ENCODE results near the gene NR1H4.

NR1H4 gene

GRCh38 chr12:100564905-100565467 is 91.3 kb downstream of the NR1H4 start:
- DNase-seq (ENCODE audit: extremely low spot score) = no peak
- CTCF ChIA-PET = interaction anchor here (1.3 kb wide), 1 partner anchor 107 kb away, joined by 3 read pairs; no protein-coding TSS in a partner anchor
- TF ChIP-seq, protein P1, sequence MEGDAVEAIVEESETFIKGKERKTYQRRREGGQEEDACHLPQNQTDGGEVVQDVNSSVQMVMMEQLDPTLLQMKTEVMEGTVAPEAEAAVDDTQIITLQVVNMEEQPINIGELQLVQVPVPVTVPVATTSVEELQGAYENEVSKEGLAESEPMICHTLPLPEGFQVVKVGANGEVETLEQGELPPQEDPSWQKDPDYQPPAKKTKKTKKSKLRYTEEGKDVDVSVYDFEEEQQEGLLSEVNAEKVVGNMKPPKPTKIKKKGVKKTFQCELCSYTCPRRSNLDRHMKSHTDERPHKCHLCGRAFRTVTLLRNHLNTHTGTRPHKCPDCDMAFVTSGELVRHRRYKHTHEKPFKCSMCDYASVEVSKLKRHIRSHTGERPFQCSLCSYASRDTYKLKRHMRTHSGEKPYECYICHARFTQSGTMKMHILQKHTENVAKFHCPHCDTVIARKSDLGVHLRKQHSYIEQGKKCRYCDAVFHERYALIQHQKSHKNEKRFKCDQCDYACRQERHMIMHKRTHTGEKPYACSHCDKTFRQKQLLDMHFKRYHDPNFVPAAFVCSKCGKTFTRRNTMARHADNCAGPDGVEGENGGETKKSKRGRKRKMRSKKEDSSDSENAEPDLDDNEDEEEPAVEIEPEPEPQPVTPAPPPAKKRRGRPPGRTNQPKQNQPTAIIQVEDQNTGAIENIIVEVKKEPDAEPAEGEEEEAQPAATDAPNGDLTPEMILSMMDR (IDR thresholded peaks at IDR 0.05; ENCODE audit: control extremely low read depth, extremely low read depth, low read depth, missing control alignments) = no peak
- POLR2A ChIA-PET = no interaction called here

DNA sequence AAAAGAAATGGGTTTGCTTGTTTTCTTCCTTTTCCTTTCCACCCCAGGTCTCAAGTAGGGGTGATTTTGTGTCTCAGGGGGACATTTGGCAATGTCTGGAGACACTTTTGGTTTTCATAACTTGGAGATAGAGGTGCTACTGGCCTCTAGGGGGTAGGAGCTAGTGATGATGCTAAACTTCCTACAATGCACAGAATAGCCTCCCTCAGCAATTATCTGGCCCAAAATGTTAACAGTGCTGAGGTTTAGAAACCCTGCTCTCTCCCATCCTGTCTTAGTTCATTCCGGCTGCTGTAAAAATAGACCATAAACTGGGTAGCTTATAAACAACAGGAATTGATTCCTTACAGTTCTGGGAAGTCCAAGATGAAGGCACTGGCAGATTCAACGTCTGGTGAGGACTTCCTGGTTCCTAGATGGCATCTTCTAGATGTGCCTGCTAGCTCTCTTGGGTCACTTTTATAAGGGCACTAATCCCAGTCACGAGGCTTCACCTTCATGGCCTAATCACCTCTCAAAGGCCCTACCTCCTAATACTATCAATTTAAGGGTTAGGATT is 92.4 kb downstream of the NR1H4 start:
- CTCF ChIA-PET = interaction anchor here (1.3 to 3.2 kb wide), 5 partner anchors 11 to 106 kb away, joined by 3 to 19 read pairs (median 4); no protein-coding TSS in a partner anchor
- TF ChIP-seq, protein P1 (IDR thresholded peaks at IDR 0.05; ENCODE audit: control extremely low read depth, extremely low read depth, low read depth, missing control alignments) = peak; percentile 9
- POLR2A ChIA-PET = no interaction called here
- no peak for DNase-seq (ENCODE audit: extremely low spot score)

- CTCF ChIA-PET = interaction anchor here (0.9 to 3.2 kb wide), 7 partner anchors 9 to 104 kb away, joined by 3 to 19 read pairs (median 4); no protein-coding TSS in a partner anchor
- POLR2A ChIA-PET = no interaction called here
- DNase-seq (ENCODE audit: extremely low spot score) = peak; percentile 63
- TF ChIP-seq, protein P1 (IDR thresholded peaks at IDR 0.05; ENCODE audit: control extremely low read depth, extremely low read depth, low read depth, missing control alignments) = no peak
Observed at GRCh38 chr12:100566887-100567637, 93.4 kb downstream of the NR1H4 start.

- ChIA-PET CTCF (interaction anchor here (0.9 to 3.2 kb wide), 2 partner anchors 13 to 39 kb away, joined by 3 to 19 read pairs; no protein-coding TSS in a partner anchor), POLR2A (no interaction called here)
- DNase-seq (ENCODE audit: extremely low spot score) = no peak
- TF ChIP-seq, protein P1 (IDR thresholded peaks at IDR 0.05; ENCODE audit: control extremely low read depth, extremely low read depth, low read depth, missing control alignments) = no peak
Observed at GRCh38 chr12:100567945-100568344, 94.3 kb downstream of the NR1H4 start.

- TF ChIP-seq, protein P1 (IDR thresholded peaks at IDR 0.05; ENCODE audit: control extremely low read depth, extremely low read depth, low read depth, missing control alignments) = no peak
- POLR2A ChIA-PET = no interaction called here
- no peak for DNase-seq (ENCODE audit: extremely low spot score)
- CTCF ChIA-PET = interaction anchor here (1.5 kb wide), 1 partner anchor 100 kb away, joined by 4 read pairs; no protein-coding TSS in a partner anchor
Observed at GRCh38 chr12:100572184-100572583, 98.5 kb downstream of the NR1H4 start.

All from GM10248 (cell line).